HG03159 (cell line): ENCODE measurements around the gene TOR3A.

Experiments
- ATAC-seq: cut with Tn5 transposase; IDR thresholded peaks from one replicate; pipeline ENCODE4 v1.9.1; 2021; ENCODE audit warnings: mild to moderate bottlenecking, moderate library complexity; ENCODE audit not compliant: unreplicated experiment

TOR3A gene

GRCh38 chr1:179145521-179145920 lies 63.7 kb downstream of the TOR3A start:
- no peak for ATAC-seq
